ENCODE results near the gene NT5DC4.
"Not testable (repeated sequence)": the region's sequence is repeated elsewhere in the genome, so short reads cannot be mapped to it uniquely, and the experiment has no call there.

Gene NT5DC4

GRCh38 chr2:112699984-112700667 is 20.7 kb upstream of the NT5DC4 start:
- no peak for DNase-seq (ENCODE audit: low read depth in 2 of 2)

GRCh38 chr2:112701052-112701451 is 19.8 kb upstream of the NT5DC4 start:
- DNase-seq (ENCODE audit: low read depth in 2 of 2): no peak

- no peak for DNase-seq (ENCODE audit: low read depth in 2 of 2)
Observed at GRCh38 chr2:112703684-112704083, 17.1 kb upstream of the NT5DC4 start.

GRCh38 chr2:112705575-112705974 is 15.2 kb upstream of the NT5DC4 start:
- DNase-seq (ENCODE audit: low read depth in 2 of 2): no peak

- peak in 1 of 2 donors; percentile 44 for DNase-seq (ENCODE audit: low read depth in 2 of 2)
Observed at GRCh38 chr2:112706170-112706664, 14.6 kb upstream of the NT5DC4 start.

GRCh38 chr2:112706947-112707346 is 13.9 kb upstream of the NT5DC4 start:
- DNase-seq (ENCODE audit: low read depth in 2 of 2): not testable (repeated sequence)

- no peak for DNase-seq (ENCODE audit: low read depth in 2 of 2)
Observed at GRCh38 chr2:112708968-112709367, 11.9 kb upstream of the NT5DC4 start.

- no peak for DNase-seq (ENCODE audit: low read depth in 2 of 2)
Observed at GRCh38 chr2:112709703-112710102, 11.1 kb upstream of the NT5DC4 start.

GRCh38 chr2:112710956-112711750 is 9.7 kb upstream of the NT5DC4 start:
- DNase-seq (ENCODE audit: low read depth in 2 of 2): no peak

GRCh38 chr2:112712465-112712864 is 8.4 kb upstream of the NT5DC4 start:
- no peak for DNase-seq (ENCODE audit: low read depth in 2 of 2)

- DNase-seq (ENCODE audit: low read depth in 2 of 2): no peak
Observed at GRCh38 chr2:112712903-112713584, 7.8 kb upstream of the NT5DC4 start.

- no peak for DNase-seq (ENCODE audit: low read depth in 2 of 2)
Observed at GRCh38 chr2:112713585-112713925, 7.3 kb upstream of the NT5DC4 start.

- DNase-seq (ENCODE audit: low read depth in 2 of 2): no peak
Observed at GRCh38 chr2:112713926-112714325, 6.9 kb upstream of the NT5DC4 start.

GRCh38 chr2:112714331-112714730 is 6.5 kb upstream of the NT5DC4 start:
- no peak for DNase-seq (ENCODE audit: low read depth in 2 of 2)

- no peak for DNase-seq (ENCODE audit: low read depth in 2 of 2)
Observed at GRCh38 chr2:112714836-112715631, 5.8 kb upstream of the NT5DC4 start.

GRCh38 chr2:112716094-112716493 is 4.7 kb upstream of the NT5DC4 start:
- not testable (repeated sequence) for DNase-seq (ENCODE audit: low read depth in 2 of 2)

- not testable (repeated sequence) for DNase-seq (ENCODE audit: low read depth in 2 of 2)
Observed at GRCh38 chr2:112716826-112717352, 3.9 kb upstream of the NT5DC4 start.

GRCh38 chr2:112718863-112719370 is 1.9 kb upstream of the NT5DC4 start:
- DNase-seq (ENCODE audit: low read depth in 2 of 2): no peak

- no peak for DNase-seq (ENCODE audit: low read depth in 2 of 2)
Observed at GRCh38 chr2:112721819-112722522, 1.2 kb downstream of the NT5DC4 start.

- DNase-seq (ENCODE audit: low read depth in 2 of 2): no peak
Observed at GRCh38 chr2:112722816-112723546, 2.2 kb downstream of the NT5DC4 start.
